ENCODE measurements around the gene AMH.

Gene AMH

GRCh38 chr19:2300533-2300932 is 51.4 kb downstream of the AMH start:
- TF ChIP-seq, protein P1, sequence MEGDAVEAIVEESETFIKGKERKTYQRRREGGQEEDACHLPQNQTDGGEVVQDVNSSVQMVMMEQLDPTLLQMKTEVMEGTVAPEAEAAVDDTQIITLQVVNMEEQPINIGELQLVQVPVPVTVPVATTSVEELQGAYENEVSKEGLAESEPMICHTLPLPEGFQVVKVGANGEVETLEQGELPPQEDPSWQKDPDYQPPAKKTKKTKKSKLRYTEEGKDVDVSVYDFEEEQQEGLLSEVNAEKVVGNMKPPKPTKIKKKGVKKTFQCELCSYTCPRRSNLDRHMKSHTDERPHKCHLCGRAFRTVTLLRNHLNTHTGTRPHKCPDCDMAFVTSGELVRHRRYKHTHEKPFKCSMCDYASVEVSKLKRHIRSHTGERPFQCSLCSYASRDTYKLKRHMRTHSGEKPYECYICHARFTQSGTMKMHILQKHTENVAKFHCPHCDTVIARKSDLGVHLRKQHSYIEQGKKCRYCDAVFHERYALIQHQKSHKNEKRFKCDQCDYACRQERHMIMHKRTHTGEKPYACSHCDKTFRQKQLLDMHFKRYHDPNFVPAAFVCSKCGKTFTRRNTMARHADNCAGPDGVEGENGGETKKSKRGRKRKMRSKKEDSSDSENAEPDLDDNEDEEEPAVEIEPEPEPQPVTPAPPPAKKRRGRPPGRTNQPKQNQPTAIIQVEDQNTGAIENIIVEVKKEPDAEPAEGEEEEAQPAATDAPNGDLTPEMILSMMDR (IDR thresholded peaks at IDR 0.05; ENCODE audit: insufficient read depth, low read depth, low read length, missing control alignments) = no peak
- DNase-seq (ENCODE audit: low read depth) = no peak
- no peak overlapping the region for H3K4me3 ChIP-seq (ENCODE audit: low read depth, low read length)
